Measurements from ENCODE around the gene GRB7. TPM values are rescaled to one million over a fixed set of nuclear protein-coding genes. Genes with fewer than 3 reads are reported as not detected.
A peak's percentile ranks its signal among the peaks of the same experiment; 100 is the strongest.
"Not testable (repeated sequence)": the region's sequence is repeated elsewhere in the genome, so short reads cannot be mapped to it uniquely, and the experiment has no call there.

Gene GRB7
- polyA plus RNA-seq, 3 donors from 2014 or later: not detected

- H3K4me3 Mint-ChIP-seq: no peak overlapping the region
- H3K36me3 Mint-ChIP-seq: no peaks in the 10 kb centered on the region
- no peaks in the 10 kb centered on the region for H3K9me3 Mint-ChIP-seq
- H3K27me3 Mint-ChIP-seq (ENCODE audit: low read depth in 3 of 3): peaks cover 5 to 8% (median 7%) of the 10 kb centered on the region in 3 donors
- DNase-seq: no peak
- no peak overlapping the region for H3K27ac Mint-ChIP-seq
- H3K4me1 Mint-ChIP-seq: peaks cover 0 to 2% of the 10 kb centered on the region in 2 donors
Measured at GRCh38 chr17:39744075-39744835, 6.5 kb downstream of the GRB7 start.

GRCh38 chr17:39744836-39745215 is 7.1 kb downstream of the GRB7 start:
- Mint-ChIP-seq H3K4me1 (peaks cover 0 to 2% of the 10 kb centered on the region in 2 donors), H3K27ac (no peak overlapping the region), H3K9me3 (no peaks in the 10 kb centered on the region), H3K4me3 (no peak overlapping the region), H3K27me3 (ENCODE audit: low read depth in 3 of 3) (peaks cover 3 to 8% (median 7%) of the 10 kb centered on the region in 3 donors), H3K36me3 (no peaks in the 10 kb centered on the region)
- no peak for DNase-seq

GRCh38 chr17:39745335-39746144 is 7.8 kb downstream of the GRB7 start:
- Mint-ChIP-seq H3K36me3 (no peaks in the 10 kb centered on the region), H3K27ac (no peak overlapping the region), H3K9me3 (no peaks in the 10 kb centered on the region), H3K4me3 (no peak overlapping the region), H3K4me1 (peaks cover 0 to 2% of the 10 kb centered on the region in 2 donors), H3K27me3 (ENCODE audit: low read depth in 3 of 3) (peaks cover 2 to 7% (median 3%) of the 10 kb centered on the region in 3 donors)
- DNase-seq: no peak

- Mint-ChIP-seq H3K4me1 (peaks cover 0 to 2% of the 10 kb centered on the region in 2 donors), H3K9me3 (no peaks in the 10 kb centered on the region), H3K27me3 (ENCODE audit: low read depth in 3 of 3) (peaks cover 0 to 4% (median 1%) of the 10 kb centered on the region in 3 donors), H3K27ac (no peak overlapping the region), H3K4me3 (no peak overlapping the region), H3K36me3 (no peaks in the 10 kb centered on the region)
- no peak for DNase-seq
Measured at GRCh38 chr17:39746145-39746461, 8.4 kb downstream of the GRB7 start.

- peak overlapping the region in 1 of 6 donors; percentile 64 for H3K27ac Mint-ChIP-seq
- no peak overlapping the region for H3K4me3 Mint-ChIP-seq
- H3K4me1 Mint-ChIP-seq: peaks cover 7 to 8% of the 10 kb centered on the region in 2 donors
- peaks cover under 1 to 8% (median 6%) of the 10 kb centered on the region in 3 donors for H3K27me3 Mint-ChIP-seq (ENCODE audit: low read depth in 3 of 3)
- DNase-seq: no peak
- no peaks in the 10 kb centered on the region for H3K36me3 Mint-ChIP-seq
- H3K9me3 Mint-ChIP-seq: no peaks in the 10 kb centered on the region
Measured at GRCh38 chr17:39747745-39748144, 10.0 kb downstream of the GRB7 start.

- H3K4me3 Mint-ChIP-seq, H3K9me3 Mint-ChIP-seq, H3K36me3 Mint-ChIP-seq, H3K27ac Mint-ChIP-seq, DNase-seq: not testable (repeated sequence)
- Mint-ChIP-seq H3K4me1 (peaks cover 14 to 16% of the 10 kb centered on the region in 2 donors), H3K27me3 (ENCODE audit: low read depth in 3 of 3) (peaks cover 6 to 12% (median 6%) of the 10 kb centered on the region in 3 donors)
Measured at GRCh38 chr17:39748444-39749034, 10.8 kb downstream of the GRB7 start.

GRCh38 chr17:39750131-39751015 is 12.6 kb downstream of the GRB7 start:
- Mint-ChIP-seq H3K36me3 (no peaks in the 10 kb centered on the region), H3K27me3 (ENCODE audit: low read depth in 3 of 3) (peaks cover 12 to 21% (median 17%) of the 10 kb centered on the region in 3 donors), H3K4me3 (no peak overlapping the region), H3K4me1 (peaks cover 22 to 25% of the 10 kb centered on the region in 2 donors), H3K27ac (no peak overlapping the region), H3K9me3 (no peaks in the 10 kb centered on the region)
- DNase-seq: no peak

GRCh38 chr17:39751016-39751543 is 13.3 kb downstream of the GRB7 start:
- no peak for DNase-seq
- Mint-ChIP-seq H3K4me1 (peaks cover 29 to 32% of the 10 kb centered on the region in 2 donors), H3K27me3 (ENCODE audit: low read depth in 3 of 3) (peaks cover 18 to 28% (median 21%) of the 10 kb centered on the region in 3 donors), H3K9me3 (no peaks in the 10 kb centered on the region), H3K27ac (peak overlapping the region in 1 of 6 donors; percentile 51), H3K4me3 (no peak overlapping the region), H3K36me3 (no peaks in the 10 kb centered on the region)

GRCh38 chr17:39751637-39752036 is 13.9 kb downstream of the GRB7 start:
- no peak for DNase-seq
- Mint-ChIP-seq H3K36me3 (no peaks in the 10 kb centered on the region), H3K9me3 (no peaks in the 10 kb centered on the region), H3K27ac (peak overlapping the region in 1 of 6 donors; percentile 95), H3K4me3 (no peak overlapping the region), H3K27me3 (ENCODE audit: low read depth in 3 of 3) (peaks cover 23 to 33% (median 23%) of the 10 kb centered on the region in 3 donors), H3K4me1 (peaks cover 34 to 37% of the 10 kb centered on the region in 2 donors)

- Mint-ChIP-seq H3K9me3 (no peaks in the 10 kb centered on the region), H3K4me3 (peak overlapping the region; percentile 51 to 79 (median 70)), H3K36me3 (no peaks in the 10 kb centered on the region), H3K27me3 (ENCODE audit: low read depth in 3 of 3) (peaks cover 25 to 37% (median 25%) of the 10 kb centered on the region in 3 donors), H3K4me1 (peaks cover 42 to 44% of the 10 kb centered on the region in 2 donors), H3K27ac (peak overlapping the region; percentile 87 to 97 (median 94))
- DNase-seq: no peak
Measured at GRCh38 chr17:39752241-39752881, 14.6 kb downstream of the GRB7 start.

GRCh38 chr17:39753514-39754160 is 15.9 kb downstream of the GRB7 start:
- no peak for DNase-seq
- H3K4me1 Mint-ChIP-seq: peaks cover 54 to 57% of the 10 kb centered on the region in 2 donors

More at GRCh38 chr17:39753514-39754160, 15.9 kb downstream of the GRB7 start:
- Mint-ChIP-seq H3K27ac (peak overlapping the region; percentile 87 to 97 (median 94)), H3K9me3 (no peaks in the 10 kb centered on the region), H3K27me3 (ENCODE audit: low read depth in 3 of 3) (peaks cover 34 to 50% (median 37%) of the 10 kb centered on the region in 3 donors), H3K36me3 (no peaks in the 10 kb centered on the region), H3K4me3 (peak overlapping the region; percentile 79 to 88 (median 83))
